Caco-2 (cell line): ENCODE results near the gene RFLNA. TPM values are rescaled to one million over a fixed set of nuclear protein-coding genes. Genes with fewer than 3 reads are reported as not detected.
"Not testable (repeated sequence)": the region's sequence is repeated elsewhere in the genome, so short reads cannot be mapped to it uniquely, and the experiment has no call there.

Experiments used
- BruUV-seq: library from RNA; stranded (reverse); fragments of 400-500 nt; replicated peaks from 2 replicates; lab custom pipeline; 2021; lab: Mats Ljungman, UMichigan
- CTCF ChIA-PET: fragments of 300-600 bp; sonication (Branson Sonifier 250); formaldehyde crosslinking; loops from one replicate; lab custom pipeline; 2022; ENCODE audit warnings: antibody characterized with exemption; lab: Charles Lee
- POLR2A ChIA-PET: fragments of 300-600 bp; sonication (Branson Sonifier 250); formaldehyde crosslinking; loops from one replicate; lab custom pipeline; 2022; ENCODE audit warnings: antibody characterized with exemption; lab: Charles Lee
- DNase-seq, 2 experiments: peaks; one replicate each; pipeline versions ENCODE4 v3.0.0 to v3.0.0-alpha.2; 2020 to 2022
- H3K27me3 ChIP-seq: replicated peaks from 2 replicates; pipeline ENCODE4 v1.6.0; 2011; ENCODE audit warnings: low read length; ENCODE audit not compliant: control insufficient read depth, insufficient read depth
- H3K36me3 ChIP-seq: 2 replicates; pipeline ENCODE4 v1.5.1; 2011; ENCODE audit warnings: low read length; ENCODE audit not compliant: control insufficient read depth, insufficient read depth
- H3K4me1 ChIP-seq: fragments of 250-450 bp; sonication (Bioruptor Pico); 2 replicates; pipeline ENCODE4 v1.5.1; 2020; ENCODE audit warnings: mild to moderate bottlenecking
- H3K4me3 ChIP-seq: 2 replicates; pipeline ENCODE4 v1.5.1; 2011; ENCODE audit warnings: low read depth, mild to moderate bottlenecking, control low read depth, low read length
- H3K9me3 ChIP-seq: fragments of 250-450 bp; sonication (Bioruptor Pico); 2 replicates; pipeline ENCODE4 v1.5.1; 2020; ENCODE audit warnings: mild to moderate bottlenecking, moderate library complexity
- H3K27ac Mint-ChIP-seq: one replicate; pipeline ENCODE4 v1.8.0; 2022; ENCODE audit warnings: mixed read lengths; ENCODE audit not compliant: unreplicated experiment
- H3K27me3 Mint-ChIP-seq: one replicate; pipeline ENCODE4 v1.8.0; 2022; ENCODE audit warnings: mixed read lengths; ENCODE audit not compliant: insufficient read depth, unreplicated experiment
- H3K36me3 Mint-ChIP-seq: one replicate; pipeline ENCODE4 v1.8.0; 2022; ENCODE audit warnings: mild to moderate bottlenecking, mixed read lengths; ENCODE audit not compliant: insufficient read depth, unreplicated experiment
- H3K4me1 Mint-ChIP-seq: one replicate; pipeline ENCODE4 v1.8.0; 2022; ENCODE audit warnings: low read depth, mixed read lengths; ENCODE audit not compliant: unreplicated experiment
- H3K4me3 Mint-ChIP-seq: one replicate; pipeline ENCODE4 v1.8.0; 2022; ENCODE audit warnings: mild to moderate bottlenecking, moderate library complexity, mixed read lengths; ENCODE audit not compliant: unreplicated experiment
- H3K9me3 Mint-ChIP-seq: one replicate; pipeline ENCODE4 v1.8.0; 2022; ENCODE audit warnings: mixed read lengths; ENCODE audit not compliant: unreplicated experiment
- intact Hi-C: fragments of 100-400 bp; cut with micrococcal nuclease; formaldehyde crosslinking; loops from one replicate; pipeline ENCODE4 v1.10.0; 2022; ENCODE audit not compliant: unreplicated experiment
- total RNA-seq: library from RNA; stranded (reverse); gene quantifications from 2 replicates; pipeline ENCODE4 v1.2.3, GENCODE V29; 2022
- TF ChIP-seq, protein P1 (sequence below), 2 experiments: fragments of 200-600 bp in 1 of 2; IDR thresholded peaks; 1 replicate in 1 of 2; 2 replicates in 1 of 2; pipeline versions ENCODE4 v1.5.1 to v1.8.0; 2011 to 2022; ENCODE audit warnings: antibody characterized with exemption in 1 of 2, control low read depth in 1 of 2, inconsistent platforms in 1 of 2, low read depth in 1 of 2, low read length in 1 of 2, mild to moderate bottlenecking in 1 of 2, moderate library complexity in 1 of 2; ENCODE audit not compliant: insufficient read depth in 1 of 2, severe bottlenecking in 1 of 2, unreplicated experiment in 1 of 2

Gene RFLNA
- total RNA-seq, 1 experiment from 2014 or later, result 15.4 TPM

DNA sequence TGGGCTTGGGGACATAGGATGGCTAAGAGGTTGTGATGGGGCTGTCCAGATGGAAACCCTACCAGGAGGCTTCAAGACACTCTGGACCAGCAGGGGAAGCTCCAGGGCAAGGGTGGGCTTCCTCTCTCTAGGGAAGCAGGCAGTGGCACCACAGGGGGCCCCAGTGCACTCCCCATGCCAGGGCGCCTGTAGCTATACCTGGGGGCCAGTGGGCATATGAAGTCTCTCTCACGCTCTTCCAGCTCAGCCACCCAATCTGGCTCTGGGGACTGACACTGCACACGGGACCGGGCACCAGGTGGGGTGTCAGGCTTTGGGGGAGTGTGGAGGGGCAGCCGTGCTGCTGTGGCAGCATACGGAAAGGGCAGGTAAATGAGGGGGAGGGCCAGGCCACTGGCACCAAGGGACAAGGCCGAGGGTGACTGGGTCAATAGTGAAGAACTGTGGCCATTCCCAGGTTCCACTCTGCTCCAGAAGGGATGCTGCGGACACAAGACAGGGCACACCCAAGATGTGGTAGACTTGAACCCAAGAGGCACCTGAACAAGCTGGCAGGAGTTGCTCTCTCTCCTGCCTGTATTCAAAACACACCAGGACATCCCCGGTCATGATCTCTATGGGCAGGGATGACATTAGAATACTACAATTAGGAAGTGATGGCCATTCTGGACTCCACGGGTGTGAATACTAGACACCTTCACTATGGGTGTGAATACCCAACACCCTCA is 27.5 kb downstream of the RFLNA start:
- Mint-ChIP-seq H3K36me3 (peaks cover 70% of the 10 kb centered on the region), H3K9me3 (no peaks in the 10 kb centered on the region), H3K27ac (no peak overlapping the region), H3K4me1 (peaks cover 8% of the 10 kb centered on the region), H3K27me3 (no peaks in the 10 kb centered on the region), H3K4me3 (no peak overlapping the region)
- intact Hi-C loops, result loop anchor here (10.0 kb wide), 1 partner anchor 452 kb away; no protein-coding TSS in a partner anchor
- H3K9me3 ChIP-seq, result peaks cover 6% of the 10 kb centered on the region; the same call in 1 of the 2 replicates
- no peak overlapping the region for H3K4me3 ChIP-seq
- CTCF ChIA-PET, result interaction anchor here (0.6 to 1.0 kb wide), 2 partner anchors 269 to 278 kb away, joined by 3 to 7 read pairs; no protein-coding TSS in a partner anchor
- H3K4me1 ChIP-seq, result peaks cover 5% of the 10 kb centered on the region; the same call in 1 of the 2 replicates
- H3K27me3 ChIP-seq, result no peaks in the 10 kb centered on the region
- TF ChIP-seq, protein P1, sequence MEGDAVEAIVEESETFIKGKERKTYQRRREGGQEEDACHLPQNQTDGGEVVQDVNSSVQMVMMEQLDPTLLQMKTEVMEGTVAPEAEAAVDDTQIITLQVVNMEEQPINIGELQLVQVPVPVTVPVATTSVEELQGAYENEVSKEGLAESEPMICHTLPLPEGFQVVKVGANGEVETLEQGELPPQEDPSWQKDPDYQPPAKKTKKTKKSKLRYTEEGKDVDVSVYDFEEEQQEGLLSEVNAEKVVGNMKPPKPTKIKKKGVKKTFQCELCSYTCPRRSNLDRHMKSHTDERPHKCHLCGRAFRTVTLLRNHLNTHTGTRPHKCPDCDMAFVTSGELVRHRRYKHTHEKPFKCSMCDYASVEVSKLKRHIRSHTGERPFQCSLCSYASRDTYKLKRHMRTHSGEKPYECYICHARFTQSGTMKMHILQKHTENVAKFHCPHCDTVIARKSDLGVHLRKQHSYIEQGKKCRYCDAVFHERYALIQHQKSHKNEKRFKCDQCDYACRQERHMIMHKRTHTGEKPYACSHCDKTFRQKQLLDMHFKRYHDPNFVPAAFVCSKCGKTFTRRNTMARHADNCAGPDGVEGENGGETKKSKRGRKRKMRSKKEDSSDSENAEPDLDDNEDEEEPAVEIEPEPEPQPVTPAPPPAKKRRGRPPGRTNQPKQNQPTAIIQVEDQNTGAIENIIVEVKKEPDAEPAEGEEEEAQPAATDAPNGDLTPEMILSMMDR (IDR thresholded peaks at IDR 0.05; ENCODE audit: insufficient read depth in 1 of 2, low read depth in 1 of 2, low read length in 1 of 2, severe bottlenecking in 1 of 2, unreplicated experiment in 1 of 2), result no peak
- POLR2A ChIA-PET, result no interaction called here
- no peak for DNase-seq
- H3K36me3 ChIP-seq, result peaks cover 2% of the 10 kb centered on the region; the same call in 1 of the 2 replicates
- BruUV-seq, result no TSS peak

DNA sequence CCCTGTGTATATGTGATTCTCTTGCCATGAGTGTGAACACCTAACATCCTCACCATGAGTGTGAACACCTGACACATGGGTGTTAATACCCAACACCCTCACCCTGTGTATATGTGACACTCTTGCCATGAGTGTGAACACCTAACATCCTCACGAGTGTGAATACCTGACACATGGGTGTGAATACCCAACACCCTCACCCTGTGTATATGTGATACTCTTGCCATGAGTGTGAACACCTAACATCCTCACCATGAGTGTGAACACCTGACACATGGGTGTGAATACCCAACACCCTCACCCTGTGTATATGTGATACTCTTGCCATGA is 28.1 kb downstream of the RFLNA start:
- DNase-seq, H3K27me3 Mint-ChIP-seq, POLR2A ChIA-PET, H3K4me3 Mint-ChIP-seq, H3K27me3 ChIP-seq, CTCF ChIA-PET, H3K9me3 Mint-ChIP-seq, H3K36me3 ChIP-seq, H3K4me1 Mint-ChIP-seq, H3K4me1 ChIP-seq, H3K4me3 ChIP-seq, H3K27ac Mint-ChIP-seq, H3K9me3 ChIP-seq, BruUV-seq: not testable (repeated sequence)
- intact Hi-C loops, result loop anchor here (10.0 kb wide), 1 partner anchor 452 kb away; no protein-coding TSS in a partner anchor
- peaks cover 73% of the 10 kb centered on the region for H3K36me3 Mint-ChIP-seq

DNA sequence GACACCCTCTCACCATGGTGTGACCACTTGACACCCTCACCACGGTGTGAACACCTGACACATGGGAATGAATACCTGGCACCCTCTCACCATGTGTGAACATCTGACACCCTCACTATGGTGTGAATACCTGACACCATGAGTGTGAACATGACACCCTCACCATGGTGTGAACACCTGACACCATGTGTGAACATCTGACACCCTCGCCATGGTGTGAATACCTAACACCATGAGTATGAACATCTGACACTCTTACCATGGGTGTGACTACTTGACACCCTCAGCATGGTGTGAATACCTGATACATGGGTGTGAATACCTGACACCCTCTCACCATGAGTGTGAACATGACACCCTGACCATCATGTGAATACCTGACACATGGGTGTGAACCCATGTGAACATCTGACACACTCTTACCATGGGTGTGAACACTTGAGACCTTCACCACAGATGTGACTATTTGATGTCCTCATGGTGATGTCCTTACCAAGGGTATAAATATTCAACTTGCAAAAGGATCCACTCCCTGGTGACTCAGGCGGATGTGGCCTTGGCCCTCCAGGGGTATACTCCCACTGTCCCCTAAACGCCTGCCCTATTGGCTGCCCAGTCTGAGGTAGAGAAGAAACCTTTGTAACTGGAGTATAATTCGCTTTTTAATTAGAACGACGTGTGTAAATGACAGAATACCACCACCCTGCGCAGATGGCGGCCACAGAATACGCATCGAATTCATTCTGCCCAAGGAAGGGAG is 29.1 kb downstream of the RFLNA start:
- TF ChIP-seq, protein P1 (IDR thresholded peaks at IDR 0.05; ENCODE audit: insufficient read depth in 1 of 2, low read depth in 1 of 2, low read length in 1 of 2, severe bottlenecking in 1 of 2, unreplicated experiment in 1 of 2), result no peak
- no peaks in the 10 kb centered on the region for H3K27me3 ChIP-seq
- H3K27ac Mint-ChIP-seq, result no peak overlapping the region
- ChIA-PET POLR2A (no interaction called here), CTCF (no interaction called here)
- H3K36me3 ChIP-seq, result peaks cover 2% of the 10 kb centered on the region; the same call in 1 of the 2 replicates
- no peak overlapping the region for H3K4me3 Mint-ChIP-seq
- no peaks in the 10 kb centered on the region for H3K9me3 Mint-ChIP-seq
- H3K4me1 ChIP-seq, result no peaks in the 10 kb centered on the region
- no peaks in the 10 kb centered on the region for H3K27me3 Mint-ChIP-seq
- peaks cover 6% of the 10 kb centered on the region; the same call in 1 of the 2 replicates for H3K9me3 ChIP-seq
- peaks cover 3% of the 10 kb centered on the region for H3K4me1 Mint-ChIP-seq
- no TSS peak for BruUV-seq
- H3K4me3 ChIP-seq, result no peak overlapping the region
- intact Hi-C loops, result loop anchor here (10.0 kb wide), 1 partner anchor 451 kb away; no protein-coding TSS in a partner anchor
- DNase-seq, result no peak
- peaks cover 71% of the 10 kb centered on the region for H3K36me3 Mint-ChIP-seq
